Measurements from ENCODE around the gene CD209. TPM values are rescaled to one million over a fixed set of nuclear protein-coding genes. Genes with fewer than 3 reads are reported as not detected.

CD209 gene
- total RNA-seq, 2 experiments from 2014 or later = not detected

- no peak overlapping the region for H3K4me2 ChIP-seq (ENCODE audit: low read length)
- BruUV-seq (replicated peaks) = no TSS peak
- no peaks in the 10 kb centered on the region for H3K79me2 ChIP-seq (ENCODE audit: insufficient read depth, low read depth, low read length)
- TF ChIP-seq CTCF (conservative IDR thresholded peaks at IDR 0.05; ENCODE audit: low read length) = no peak
- no peak for TF ChIP-seq EZH2phosphoT487 (IDR thresholded peaks at IDR 0.05; ENCODE audit: borderline replicate concordance, low read depth, low read length)
- no peaks in the 10 kb centered on the region for H3K36me3 ChIP-seq (ENCODE audit: insufficient read depth, low read length)
- H2AFZ ChIP-seq (ENCODE audit: low read length) = no peak overlapping the region
- intact Hi-C loops (cut with micrococcal nuclease; ENCODE audit: unreplicated experiment) = no loop called here
- no peaks in the 10 kb centered on the region for H4K20me1 ChIP-seq (ENCODE audit: insufficient read depth, low read length)
- H3K27ac ChIP-seq (ENCODE audit: low read depth, low read length, poor library complexity, severe bottlenecking) = no peak overlapping the region
- ChIA-PET CTCF (ENCODE audit: unreplicated experiment) (no interaction called here), POLR2A (no interaction called here)
- no peak for DNase-seq (ENCODE audit: low spot score)
- H3K9me3 ChIP-seq (ENCODE audit: low read length) = no peaks in the 10 kb centered on the region
- no peaks in the 10 kb centered on the region for H3K9me2 ChIP-seq (ENCODE audit: insufficient read depth, low read length)
- H3K4me1 ChIP-seq (ENCODE audit: insufficient read depth, low read length, poor library complexity, severe bottlenecking) = no peaks in the 10 kb centered on the region
- H3K4me3 ChIP-seq (ENCODE audit: low read depth, low read length, poor library complexity, severe bottlenecking) = no peak overlapping the region
Observed at GRCh38 chr19:7784856-7785255, 37.5 kb upstream of the CD209 start.

DNA sequence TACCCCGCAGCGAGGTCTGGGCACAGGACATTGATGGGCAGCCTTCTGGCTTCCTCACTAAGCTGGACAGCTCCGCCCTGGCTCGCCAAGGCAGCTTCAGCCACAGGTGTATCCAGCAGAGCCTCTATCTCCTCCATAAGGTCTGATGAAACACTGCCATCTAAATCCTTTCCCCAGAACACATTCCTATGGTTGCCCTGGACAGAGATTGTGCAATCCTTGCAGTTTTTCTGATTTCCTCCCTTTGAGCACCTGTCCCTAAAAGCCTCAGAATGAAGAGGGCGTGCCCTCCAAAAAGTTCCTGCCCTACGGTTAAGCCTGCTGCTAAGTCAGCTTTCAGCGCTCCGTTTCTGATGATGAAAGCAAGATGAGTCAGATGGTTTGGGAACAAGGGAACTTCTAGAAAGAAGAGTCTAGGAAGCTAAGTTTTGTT, 36.7 kb upstream of the CD209 start:
- CTCF ChIA-PET (ENCODE audit: unreplicated experiment) = no interaction called here
- no peak for DNase-seq (ENCODE audit: low spot score)
- H3K9me3 ChIP-seq (ENCODE audit: low read length) = no peaks in the 10 kb centered on the region
- POLR2A ChIA-PET = no interaction called here
- H3K4me2 ChIP-seq (ENCODE audit: low read length) = no peak overlapping the region
- no peaks in the 10 kb centered on the region for H3K36me3 ChIP-seq (ENCODE audit: insufficient read depth, low read length)
- no peaks in the 10 kb centered on the region for H3K4me1 ChIP-seq (ENCODE audit: insufficient read depth, low read length, poor library complexity, severe bottlenecking)
- intact Hi-C loops (cut with micrococcal nuclease; ENCODE audit: unreplicated experiment) = no loop called here
- H4K20me1 ChIP-seq (ENCODE audit: insufficient read depth, low read length) = no peaks in the 10 kb centered on the region
- H2AFZ ChIP-seq (ENCODE audit: low read length) = no peak overlapping the region
- H3K79me2 ChIP-seq (ENCODE audit: insufficient read depth, low read depth, low read length) = no peaks in the 10 kb centered on the region
- H3K27ac ChIP-seq (ENCODE audit: low read depth, low read length, poor library complexity, severe bottlenecking) = no peak overlapping the region
- TF ChIP-seq CTCF (conservative IDR thresholded peaks at IDR 0.05; ENCODE audit: low read length) (no peak), EZH2phosphoT487 (IDR thresholded peaks at IDR 0.05; ENCODE audit: borderline replicate concordance, low read depth, low read length) (no peak)
- H3K4me3 ChIP-seq (ENCODE audit: low read depth, low read length, poor library complexity, severe bottlenecking) = no peak overlapping the region
- BruUV-seq (replicated peaks) = no TSS peak
- H3K9me2 ChIP-seq (ENCODE audit: insufficient read depth, low read length) = no peaks in the 10 kb centered on the region

DNA sequence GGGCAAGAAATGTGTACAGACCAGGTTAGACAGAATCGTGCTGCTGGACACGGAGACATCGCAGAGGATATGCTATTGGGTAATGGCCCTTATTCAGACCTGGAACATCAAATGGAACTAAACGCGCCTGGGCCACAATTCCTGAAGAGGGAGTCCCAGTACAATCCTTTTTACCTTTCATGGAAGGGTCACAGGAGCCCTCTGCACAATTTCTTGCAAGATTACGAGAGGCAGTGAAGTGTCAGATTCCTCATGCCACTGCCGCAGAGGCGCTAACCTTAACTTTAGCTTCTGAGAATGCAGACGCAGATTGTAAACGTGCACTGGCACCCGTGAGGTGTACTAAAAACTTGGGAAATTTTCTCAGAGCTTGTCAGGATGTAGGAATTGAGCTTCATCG, 33.8 kb upstream of the CD209 start:
- DNase-seq (ENCODE audit: low spot score) = no peak
- H3K27ac ChIP-seq (ENCODE audit: low read depth, low read length, poor library complexity, severe bottlenecking) = no peak overlapping the region
- no peaks in the 10 kb centered on the region for H3K79me2 ChIP-seq (ENCODE audit: insufficient read depth, low read depth, low read length)
- intact Hi-C loops (cut with micrococcal nuclease; ENCODE audit: unreplicated experiment) = no loop called here
- no peak overlapping the region for H3K4me3 ChIP-seq (ENCODE audit: low read depth, low read length, poor library complexity, severe bottlenecking)
- H3K9me3 ChIP-seq (ENCODE audit: low read length) = no peaks in the 10 kb centered on the region
- no peaks in the 10 kb centered on the region for H3K9me2 ChIP-seq (ENCODE audit: insufficient read depth, low read length)
- TF ChIP-seq CTCF (conservative IDR thresholded peaks at IDR 0.05; ENCODE audit: low read length) (no peak), EZH2phosphoT487 (IDR thresholded peaks at IDR 0.05; ENCODE audit: borderline replicate concordance, low read depth, low read length) (no peak)
- H3K36me3 ChIP-seq (ENCODE audit: insufficient read depth, low read length) = no peaks in the 10 kb centered on the region
- H2AFZ ChIP-seq (ENCODE audit: low read length) = no peak overlapping the region
- H3K4me1 ChIP-seq (ENCODE audit: insufficient read depth, low read length, poor library complexity, severe bottlenecking) = peaks cover 5% of the 10 kb centered on the region
- BruUV-seq (replicated peaks) = no TSS peak
- H3K4me2 ChIP-seq (ENCODE audit: low read length) = no peak overlapping the region
- H4K20me1 ChIP-seq (ENCODE audit: insufficient read depth, low read length) = no peaks in the 10 kb centered on the region
- ChIA-PET POLR2A (no interaction called here), CTCF (ENCODE audit: unreplicated experiment) (no interaction called here)
